SU-DHL-6 (cell line): ENCODE measurements around the gene SBSN.

ENCODE experiments used
- EZH2phosphoT487 ChIP-seq: fragments of 200-600 bp; sonication (generic), shearing (Covaris generic); conservative IDR thresholded peaks from 2 replicates; pipeline ENCODE4 v1.6.1; 2018; ENCODE audit warnings: mild to moderate bottlenecking, antibody characterized with exemption, low read length, moderate library complexity, mixed read lengths
- TF ChIP-seq, protein P1 (sequence below): fragments of 200-600 bp; sonication (generic); IDR thresholded peaks from one replicate; pipeline ENCODE4 v1.5.1; 2017; ENCODE audit warnings: antibody characterized with exemption, mild to moderate bottlenecking, low read length, moderate library complexity; ENCODE audit not compliant: insufficient read depth, poor library complexity, severe bottlenecking

DNA sequence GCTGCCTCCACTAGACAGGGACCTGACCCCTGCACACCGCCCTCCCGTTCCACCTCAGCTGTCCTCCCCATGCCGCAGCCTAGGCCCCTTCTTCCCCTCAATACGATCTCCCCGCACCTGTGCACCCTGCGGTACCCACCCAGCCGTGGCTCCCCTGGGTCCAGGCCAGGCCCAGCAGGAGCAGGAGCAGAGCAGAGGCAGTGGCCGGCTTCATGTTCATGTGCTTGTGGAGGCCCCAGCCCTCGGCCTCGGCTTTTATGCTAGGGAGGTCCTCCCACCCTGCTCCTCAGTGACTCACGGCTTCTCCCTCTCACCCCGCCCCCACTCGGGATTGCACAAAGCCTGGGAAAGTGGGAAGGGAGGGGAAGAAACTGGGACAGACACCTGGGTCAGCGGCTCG lies 26.4 kb downstream of the SBSN start:
- TF ChIP-seq, protein P1, sequence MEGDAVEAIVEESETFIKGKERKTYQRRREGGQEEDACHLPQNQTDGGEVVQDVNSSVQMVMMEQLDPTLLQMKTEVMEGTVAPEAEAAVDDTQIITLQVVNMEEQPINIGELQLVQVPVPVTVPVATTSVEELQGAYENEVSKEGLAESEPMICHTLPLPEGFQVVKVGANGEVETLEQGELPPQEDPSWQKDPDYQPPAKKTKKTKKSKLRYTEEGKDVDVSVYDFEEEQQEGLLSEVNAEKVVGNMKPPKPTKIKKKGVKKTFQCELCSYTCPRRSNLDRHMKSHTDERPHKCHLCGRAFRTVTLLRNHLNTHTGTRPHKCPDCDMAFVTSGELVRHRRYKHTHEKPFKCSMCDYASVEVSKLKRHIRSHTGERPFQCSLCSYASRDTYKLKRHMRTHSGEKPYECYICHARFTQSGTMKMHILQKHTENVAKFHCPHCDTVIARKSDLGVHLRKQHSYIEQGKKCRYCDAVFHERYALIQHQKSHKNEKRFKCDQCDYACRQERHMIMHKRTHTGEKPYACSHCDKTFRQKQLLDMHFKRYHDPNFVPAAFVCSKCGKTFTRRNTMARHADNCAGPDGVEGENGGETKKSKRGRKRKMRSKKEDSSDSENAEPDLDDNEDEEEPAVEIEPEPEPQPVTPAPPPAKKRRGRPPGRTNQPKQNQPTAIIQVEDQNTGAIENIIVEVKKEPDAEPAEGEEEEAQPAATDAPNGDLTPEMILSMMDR = no peak
- TF ChIP-seq EZH2phosphoT487 = 0 out of 2 replicates have a peak, but pooled peaks have one; percentile 44
